22Rv1 (cell line): ENCODE data around the gene CYB561D2.

Experiments used
- ZFX ChIP-seq: fragments of 450-650 bp; IDR thresholded peaks from 2 replicates; pipeline ENCODE4 v1.6.1; 2017; ENCODE audit warnings: antibody characterized with exemption, borderline replicate concordance
- TF ChIP-seq, protein P1 (sequence below): fragments of 450-650 bp; IDR thresholded peaks from 2 replicates; pipeline ENCODE4 v1.5.1; 2017; ENCODE audit warnings: mild to moderate bottlenecking

DNA sequence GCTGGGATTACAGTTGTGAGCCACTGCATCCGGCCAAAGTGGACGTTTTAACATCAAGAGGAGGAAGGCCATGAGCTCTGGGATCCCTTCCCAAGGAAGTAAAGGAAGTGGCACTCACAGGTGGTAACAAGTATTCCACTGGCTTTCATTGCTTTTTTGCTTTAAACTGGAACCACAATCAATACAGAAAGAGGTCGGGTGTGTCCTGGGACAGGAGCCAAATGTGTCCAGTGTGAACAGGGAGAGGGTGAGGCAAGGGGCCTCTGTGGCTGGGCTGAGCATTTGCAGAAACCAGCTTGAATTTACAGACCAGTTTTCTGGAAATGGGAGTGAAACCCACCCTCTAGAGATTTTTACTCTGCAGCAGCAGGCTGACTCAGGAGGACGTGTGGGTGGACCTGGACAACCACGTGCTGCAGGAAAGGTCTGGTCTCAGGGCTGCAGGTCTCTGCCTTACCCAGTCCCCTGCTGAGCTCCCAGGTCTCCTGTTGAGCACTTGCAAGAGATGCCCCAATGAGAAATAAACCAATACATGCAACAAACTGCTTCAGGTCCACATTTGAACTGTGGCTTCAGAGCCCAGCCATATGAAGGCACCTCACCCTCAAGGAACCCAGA lies 51.4 kb downstream of the CYB561D2 start:
- TF ChIP-seq, protein P1, sequence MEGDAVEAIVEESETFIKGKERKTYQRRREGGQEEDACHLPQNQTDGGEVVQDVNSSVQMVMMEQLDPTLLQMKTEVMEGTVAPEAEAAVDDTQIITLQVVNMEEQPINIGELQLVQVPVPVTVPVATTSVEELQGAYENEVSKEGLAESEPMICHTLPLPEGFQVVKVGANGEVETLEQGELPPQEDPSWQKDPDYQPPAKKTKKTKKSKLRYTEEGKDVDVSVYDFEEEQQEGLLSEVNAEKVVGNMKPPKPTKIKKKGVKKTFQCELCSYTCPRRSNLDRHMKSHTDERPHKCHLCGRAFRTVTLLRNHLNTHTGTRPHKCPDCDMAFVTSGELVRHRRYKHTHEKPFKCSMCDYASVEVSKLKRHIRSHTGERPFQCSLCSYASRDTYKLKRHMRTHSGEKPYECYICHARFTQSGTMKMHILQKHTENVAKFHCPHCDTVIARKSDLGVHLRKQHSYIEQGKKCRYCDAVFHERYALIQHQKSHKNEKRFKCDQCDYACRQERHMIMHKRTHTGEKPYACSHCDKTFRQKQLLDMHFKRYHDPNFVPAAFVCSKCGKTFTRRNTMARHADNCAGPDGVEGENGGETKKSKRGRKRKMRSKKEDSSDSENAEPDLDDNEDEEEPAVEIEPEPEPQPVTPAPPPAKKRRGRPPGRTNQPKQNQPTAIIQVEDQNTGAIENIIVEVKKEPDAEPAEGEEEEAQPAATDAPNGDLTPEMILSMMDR: no peak
- TF ChIP-seq ZFX: no peak
